Tongue (tissue), 2 donors: ENCODE data around the gene ACYP2. TPM values are rescaled to one million over a fixed set of nuclear protein-coding genes. Genes with fewer than 3 reads are reported as not detected.

Source experiments
- DNase-seq: peaks from one replicate; pipeline ENCODE4 v3.0.0-alpha.2; 2015
- total RNA-seq: library from RNA; depleted of rRNA; stranded (reverse); fragments of >200 nt; gene quantifications from one replicate; pipeline ENCODE4 v1.2.3, GENCODE V29; 2014

ACYP2 gene
- total RNA-seq, 1 donor from 2014 or later, result 39.3 TPM

DNA sequence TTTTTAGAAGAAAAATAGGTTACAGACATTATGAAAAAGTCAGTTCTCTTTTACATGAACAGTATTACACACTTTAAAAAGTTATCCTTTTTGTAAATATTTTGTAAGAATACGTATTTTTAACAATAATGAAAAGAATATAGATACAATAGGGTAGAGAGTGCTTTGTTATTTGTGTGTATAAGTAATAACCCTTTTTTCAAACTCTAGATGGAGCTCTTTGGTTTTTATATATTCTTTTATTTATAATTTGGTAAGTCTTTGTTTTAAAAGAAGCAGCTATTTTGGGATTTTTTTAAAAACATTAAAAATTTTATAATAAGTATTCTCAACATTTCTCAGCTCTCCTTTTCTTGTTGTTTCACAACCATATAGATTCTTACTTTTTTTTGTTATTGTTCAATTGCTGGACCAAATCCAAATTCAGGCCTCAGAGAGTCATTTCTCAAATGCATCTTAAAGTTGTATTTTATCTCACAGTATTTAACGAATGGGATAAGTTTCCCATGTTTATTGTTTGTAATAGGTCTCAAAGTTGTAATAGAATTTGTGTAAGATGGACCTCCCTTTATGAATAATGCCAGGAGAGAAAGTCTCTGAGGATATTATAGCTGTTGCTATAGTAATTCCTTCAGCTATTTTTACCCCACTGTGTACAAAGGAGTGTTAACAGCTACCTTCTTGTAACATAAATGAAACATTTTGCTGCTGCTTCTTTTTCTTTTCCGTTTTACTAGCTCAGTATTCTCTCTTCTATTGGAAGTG lies 46.4 kb downstream of the ACYP2 start:
- DNase-seq, result peak; percentile 32

DNA sequence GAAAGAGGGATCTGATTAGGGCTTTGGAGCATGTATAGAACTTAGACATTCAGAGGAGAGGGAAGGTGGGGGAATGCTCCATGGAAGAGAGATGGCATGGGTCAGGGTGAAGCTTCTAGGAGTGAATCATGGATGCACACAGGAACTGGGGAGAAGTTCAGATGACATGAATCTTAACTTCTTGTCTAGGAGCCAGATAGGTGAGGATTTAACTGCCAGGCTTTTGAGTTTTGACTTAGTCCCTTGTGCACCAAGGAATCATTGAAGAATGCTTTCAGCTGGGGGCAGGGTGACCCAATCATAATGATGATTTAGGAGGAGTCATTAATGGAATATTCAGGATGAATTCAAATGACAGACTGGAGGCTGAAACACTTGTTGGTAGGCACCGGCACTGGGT lies 48.7 kb downstream of the ACYP2 start:
- no peak for DNase-seq

DNA sequence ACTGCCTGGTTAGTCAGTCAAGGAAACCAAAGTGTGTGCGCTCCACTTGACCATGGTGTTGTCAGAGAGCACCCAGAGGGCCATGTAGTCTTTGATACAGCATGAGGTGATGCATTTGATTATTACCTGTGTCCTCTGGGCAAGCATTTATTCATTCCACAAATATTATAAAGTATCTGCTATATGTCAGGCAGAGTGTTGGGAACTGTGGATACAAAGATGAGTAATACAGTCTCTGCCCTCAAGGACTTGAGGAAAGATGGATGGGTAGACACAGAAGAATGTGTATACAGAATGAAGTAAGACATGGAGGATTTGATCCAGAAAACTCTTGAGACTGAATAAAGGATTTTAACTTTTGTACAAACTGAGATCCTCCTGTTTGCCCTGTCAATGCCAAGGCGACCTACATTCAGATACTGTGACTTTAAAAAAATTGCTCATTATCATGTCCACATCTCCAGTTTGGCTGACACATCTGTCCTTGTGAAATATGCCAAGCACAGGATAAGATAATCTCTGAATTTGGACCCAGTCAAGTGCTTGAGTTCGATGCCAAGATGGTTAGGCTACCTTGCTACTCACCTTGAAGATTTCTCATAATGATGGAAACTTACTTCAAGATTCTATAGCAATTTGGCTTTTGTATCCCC lies 50.8 kb downstream of the ACYP2 start:
- no peak for DNase-seq

DNA sequence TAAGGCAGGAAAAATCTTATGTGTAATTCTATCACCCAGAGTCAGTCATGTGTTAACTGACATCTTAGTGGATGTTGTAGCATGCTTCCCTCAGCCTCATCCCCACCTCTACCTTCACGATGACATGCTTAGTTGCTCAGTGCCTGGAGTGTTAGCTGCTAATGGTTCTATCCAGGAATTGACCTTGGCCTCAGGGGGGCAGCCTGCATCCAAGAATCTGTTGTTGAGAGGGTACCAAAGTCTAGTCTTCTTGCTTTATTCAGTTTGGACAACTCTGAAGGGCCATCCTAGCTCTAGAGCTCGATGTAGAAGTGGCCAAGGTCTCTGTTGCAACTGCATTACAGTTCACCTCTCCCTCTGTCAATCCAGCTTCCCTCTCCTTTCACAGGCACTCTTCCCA lies 61.2 kb downstream of the ACYP2 start:
- DNase-seq, result peak; percentile 65

DNA sequence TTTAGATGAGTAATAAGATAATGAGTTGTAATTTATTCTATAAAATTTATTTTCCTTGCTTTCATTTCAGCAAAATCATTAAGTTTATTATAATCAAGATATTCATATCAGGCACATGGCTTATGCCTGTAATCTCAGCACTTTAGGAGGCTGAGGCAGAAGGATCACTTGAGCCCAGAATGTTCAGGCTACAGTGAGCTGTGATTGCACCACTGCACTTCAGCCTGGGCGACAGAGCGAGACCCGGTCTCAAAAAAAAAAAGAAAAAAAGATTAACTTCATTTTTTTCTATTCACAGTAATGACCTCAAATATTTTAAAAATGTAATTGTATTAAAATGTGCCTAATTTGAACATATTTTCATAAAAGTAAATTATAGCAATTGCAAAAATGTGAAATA lies 67.9 kb downstream of the ACYP2 start:
- no peak for DNase-seq

DNA sequence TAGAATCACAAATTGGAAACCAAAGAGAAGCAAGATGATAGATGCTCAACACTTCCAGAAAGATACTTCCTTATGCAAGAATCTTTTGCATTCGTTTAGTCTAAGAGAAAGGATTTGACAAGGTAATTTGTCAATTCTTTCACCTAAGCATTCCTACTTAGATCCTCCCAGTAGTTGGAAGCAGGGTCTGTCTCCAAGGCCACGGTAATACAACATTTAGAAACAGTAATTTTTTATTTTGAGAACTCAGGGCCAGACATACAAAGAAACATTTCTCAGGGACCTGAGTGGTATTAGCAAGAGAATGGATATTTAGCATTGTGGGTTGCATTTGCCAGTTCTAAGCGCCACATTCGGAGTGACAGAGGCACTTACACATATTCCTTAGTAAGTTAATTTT lies 68.6 kb downstream of the ACYP2 start:
- no peak for DNase-seq

DNA sequence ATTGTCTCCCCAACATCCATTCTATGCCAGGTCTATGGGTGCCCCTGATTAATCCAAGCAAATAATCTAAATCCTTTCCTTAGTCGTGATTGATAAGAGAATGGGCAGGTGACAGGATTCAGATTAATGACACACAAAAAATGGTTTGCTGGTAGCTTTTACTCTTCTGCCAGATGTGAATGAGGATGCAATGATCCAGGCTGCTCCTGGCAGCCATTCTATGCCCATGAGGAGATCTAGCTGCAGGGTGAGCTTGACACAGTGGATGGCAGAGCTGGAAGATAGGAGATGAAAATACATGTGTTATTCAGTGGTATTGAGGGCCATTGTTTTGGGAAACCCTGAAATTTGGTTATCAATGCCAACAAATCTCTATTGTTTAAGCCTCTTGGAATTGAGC lies 69.7 kb downstream of the ACYP2 start:
- no peak for DNase-seq

DNA sequence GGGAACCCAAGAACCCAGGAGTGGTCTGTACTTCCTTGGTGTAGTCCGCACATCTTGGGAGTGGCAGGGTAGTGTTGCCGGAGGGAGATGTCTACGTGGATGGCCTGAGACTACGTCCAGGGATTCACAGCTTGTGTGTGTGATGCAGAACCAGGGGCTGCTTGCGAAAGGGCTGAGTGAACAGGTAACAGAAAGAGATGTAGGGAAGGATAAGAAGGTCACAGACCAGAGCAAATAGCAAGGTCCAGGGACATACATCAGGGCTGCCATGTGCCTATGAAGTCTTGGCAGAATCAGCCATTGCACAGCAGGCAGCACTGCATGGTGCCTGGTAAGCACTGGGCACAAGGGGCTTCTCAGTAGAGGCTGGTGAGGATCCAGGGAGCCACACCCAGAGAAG lies 71.9 kb downstream of the ACYP2 start:
- DNase-seq, result no peak

DNA sequence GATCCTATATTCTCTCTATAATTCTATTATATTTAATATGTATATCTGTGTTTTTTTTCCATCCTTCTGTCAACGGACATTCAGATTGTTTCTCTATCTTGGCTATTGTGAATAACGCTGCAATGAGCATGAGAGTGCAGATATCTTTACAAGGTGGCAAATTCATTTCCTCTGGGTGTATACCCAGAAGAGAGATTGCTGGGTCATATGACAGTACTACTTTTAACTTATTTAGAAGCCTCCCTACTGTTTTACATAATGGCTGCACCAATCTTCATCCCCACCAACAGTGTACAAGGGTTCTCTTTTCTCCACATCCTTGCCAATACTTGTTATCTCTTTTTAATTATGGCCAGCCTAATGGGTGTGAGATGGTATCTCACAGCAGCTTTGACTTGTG lies 74.1 kb downstream of the ACYP2 start:
- no peak for DNase-seq

DNA sequence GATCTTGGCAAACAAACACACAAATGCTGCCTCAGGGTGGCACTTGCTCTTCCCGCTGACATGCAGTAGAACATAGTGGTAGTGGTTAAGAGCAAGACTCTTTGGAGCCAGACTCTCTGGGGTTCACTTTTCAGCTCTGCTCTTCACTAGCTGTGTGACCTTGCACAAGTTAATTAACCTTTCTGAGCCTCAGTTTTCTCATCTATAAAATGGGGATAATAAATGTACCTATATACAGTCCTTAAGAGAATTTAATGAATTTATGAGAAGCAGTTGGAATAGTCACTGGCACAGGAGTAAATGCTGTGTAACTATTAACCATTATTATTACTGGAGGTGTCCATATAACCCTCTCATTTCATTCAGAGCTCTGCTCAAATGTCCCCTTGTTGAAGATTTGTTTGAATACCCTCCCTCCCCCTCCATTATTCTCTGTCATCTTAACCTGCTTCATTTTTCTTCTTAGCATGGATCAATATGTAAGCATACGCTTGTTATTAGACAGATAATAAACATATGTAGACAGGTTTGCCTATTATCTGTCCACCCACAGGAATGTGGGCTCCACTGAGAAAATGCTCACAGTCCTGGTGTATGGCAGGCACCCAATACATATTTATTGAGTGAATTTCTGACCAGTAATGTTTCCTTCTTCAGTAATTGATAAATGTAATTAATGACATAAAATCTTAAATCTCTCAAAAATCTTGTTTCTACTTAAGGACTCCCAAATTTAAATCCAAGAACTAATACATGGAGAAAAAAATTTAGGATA lies 76.1 kb downstream of the ACYP2 start:
- DNase-seq, result no peak

DNA sequence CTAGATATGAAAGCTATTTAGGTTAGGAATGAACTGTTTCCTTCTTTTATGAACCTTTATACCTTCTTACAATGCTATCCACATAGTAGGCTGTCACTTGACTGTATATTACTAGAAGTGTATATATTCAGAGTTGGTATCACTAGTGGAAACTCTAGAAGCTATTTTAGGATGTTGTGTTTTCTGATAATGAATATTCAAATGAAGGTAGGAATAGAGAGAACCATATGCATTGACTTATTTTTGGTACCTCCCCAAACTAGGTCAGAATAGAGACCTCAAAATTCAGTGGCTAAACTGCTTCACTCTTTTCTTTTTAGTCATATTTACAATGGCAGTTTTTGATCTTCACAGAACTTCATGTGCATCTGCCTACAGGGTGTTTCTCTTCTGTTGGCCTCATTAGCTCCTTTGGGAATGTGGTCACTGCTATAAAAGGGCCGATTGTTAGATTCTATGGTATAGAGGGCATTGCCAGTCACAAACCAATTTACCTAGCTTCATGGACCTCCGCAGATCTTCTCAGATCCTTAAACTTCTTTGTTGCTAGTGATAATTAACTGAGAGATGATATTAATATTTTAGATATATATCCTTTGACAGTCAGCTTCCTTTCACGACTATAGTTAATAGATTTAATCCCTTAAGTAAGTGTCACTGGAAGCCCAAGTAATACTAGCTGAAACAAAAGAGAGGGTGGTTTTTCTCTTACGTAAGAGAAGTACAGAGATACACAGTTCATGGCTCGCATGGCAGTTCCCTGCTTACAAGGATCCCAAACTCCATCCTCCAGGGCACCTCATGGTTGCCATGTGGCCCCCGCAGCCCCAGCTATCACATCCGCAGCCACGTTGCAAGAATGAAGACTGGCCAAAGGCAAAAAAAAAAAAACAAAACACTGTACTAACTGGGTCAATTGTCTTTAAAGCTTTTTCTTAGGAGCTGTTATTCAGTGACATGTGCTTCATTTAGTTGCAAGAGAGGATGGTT lies 79.6 kb downstream of the ACYP2 start:
- DNase-seq, result no peak

DNA sequence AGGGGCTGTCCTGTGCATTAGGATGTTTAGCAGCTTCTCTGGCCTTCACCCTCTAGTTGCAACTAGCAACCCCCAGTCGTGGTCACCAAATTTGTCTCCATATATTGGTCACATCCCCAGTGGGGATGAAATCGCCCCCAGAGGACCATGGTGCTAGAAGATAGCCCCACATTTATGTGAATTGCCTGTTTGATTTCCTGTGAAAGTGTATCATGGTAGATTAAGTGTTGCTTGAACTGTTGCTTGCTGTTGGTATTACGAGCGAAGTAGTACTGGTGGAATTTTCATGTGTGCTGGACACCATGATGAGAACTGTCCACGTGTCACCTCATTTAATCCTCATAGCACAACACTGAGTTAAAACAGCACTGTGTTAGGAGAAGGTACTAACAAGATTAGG lies 81.2 kb downstream of the ACYP2 start:
- DNase-seq, result no peak

DNA sequence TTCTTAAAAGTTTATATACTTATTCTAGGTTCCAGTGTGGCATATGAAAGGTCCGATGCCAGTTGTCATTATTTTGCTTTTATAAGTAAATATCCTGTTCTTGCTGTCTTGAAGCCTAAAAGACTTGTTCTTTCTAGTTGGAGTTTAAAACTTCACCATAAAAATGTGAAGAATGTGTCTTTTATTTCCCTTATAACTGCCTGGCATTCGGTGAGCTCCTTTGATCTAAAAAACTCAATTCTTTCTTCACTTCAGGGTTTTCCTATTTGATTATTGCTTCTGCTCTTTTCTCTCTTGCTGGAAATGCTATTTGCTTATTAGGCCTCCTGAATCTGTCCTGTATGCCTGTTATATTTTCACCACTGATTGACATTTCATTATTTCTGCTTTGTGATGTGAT lies 89.1 kb downstream of the ACYP2 start:
- no peak for DNase-seq

DNA sequence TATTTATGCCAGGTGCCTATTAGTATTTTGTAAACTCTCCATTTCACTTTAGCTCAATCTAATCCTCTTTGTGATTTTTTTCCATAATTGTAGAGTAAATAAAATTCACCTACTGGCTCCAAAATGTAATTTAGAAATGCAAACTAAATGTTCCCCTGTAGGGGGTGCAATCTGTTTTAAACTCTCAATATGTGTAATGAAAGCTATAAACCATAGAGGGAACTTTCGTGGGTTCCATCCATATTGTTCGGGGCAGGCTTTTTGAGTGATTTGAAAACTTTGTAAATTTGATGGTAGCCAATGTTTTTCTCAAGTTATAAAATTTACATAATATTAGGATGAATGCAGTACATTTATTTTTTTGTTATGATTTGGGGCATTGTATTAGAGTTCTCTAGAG lies 91.2 kb downstream of the ACYP2 start:
- peak; percentile 38 for DNase-seq

DNA sequence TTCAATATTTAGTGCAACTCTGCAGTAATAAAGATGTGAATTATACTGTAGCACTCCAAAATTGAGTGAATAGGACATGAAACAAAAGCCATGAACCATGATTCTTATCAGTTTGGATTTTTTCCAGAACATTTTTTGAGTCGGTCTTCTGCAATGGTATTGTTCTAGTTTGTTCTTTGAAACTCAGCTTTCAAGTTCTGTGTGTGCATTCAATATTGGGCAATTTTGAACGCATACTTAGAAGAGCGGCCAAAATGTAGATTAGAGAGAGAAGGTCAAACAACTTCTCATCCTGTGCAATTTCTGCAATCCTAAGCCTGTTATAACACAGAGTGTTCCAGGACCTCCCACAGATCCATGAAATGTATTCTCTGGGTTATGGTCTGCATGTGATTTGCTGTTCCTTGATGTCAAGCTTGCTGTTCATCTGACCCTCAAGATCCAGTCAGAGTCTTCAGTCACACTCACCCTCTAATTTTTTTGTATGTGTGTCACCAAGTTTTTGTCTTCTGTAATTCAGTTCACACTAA lies 92.3 kb downstream of the ACYP2 start:
- DNase-seq, result peak; percentile 29

DNA sequence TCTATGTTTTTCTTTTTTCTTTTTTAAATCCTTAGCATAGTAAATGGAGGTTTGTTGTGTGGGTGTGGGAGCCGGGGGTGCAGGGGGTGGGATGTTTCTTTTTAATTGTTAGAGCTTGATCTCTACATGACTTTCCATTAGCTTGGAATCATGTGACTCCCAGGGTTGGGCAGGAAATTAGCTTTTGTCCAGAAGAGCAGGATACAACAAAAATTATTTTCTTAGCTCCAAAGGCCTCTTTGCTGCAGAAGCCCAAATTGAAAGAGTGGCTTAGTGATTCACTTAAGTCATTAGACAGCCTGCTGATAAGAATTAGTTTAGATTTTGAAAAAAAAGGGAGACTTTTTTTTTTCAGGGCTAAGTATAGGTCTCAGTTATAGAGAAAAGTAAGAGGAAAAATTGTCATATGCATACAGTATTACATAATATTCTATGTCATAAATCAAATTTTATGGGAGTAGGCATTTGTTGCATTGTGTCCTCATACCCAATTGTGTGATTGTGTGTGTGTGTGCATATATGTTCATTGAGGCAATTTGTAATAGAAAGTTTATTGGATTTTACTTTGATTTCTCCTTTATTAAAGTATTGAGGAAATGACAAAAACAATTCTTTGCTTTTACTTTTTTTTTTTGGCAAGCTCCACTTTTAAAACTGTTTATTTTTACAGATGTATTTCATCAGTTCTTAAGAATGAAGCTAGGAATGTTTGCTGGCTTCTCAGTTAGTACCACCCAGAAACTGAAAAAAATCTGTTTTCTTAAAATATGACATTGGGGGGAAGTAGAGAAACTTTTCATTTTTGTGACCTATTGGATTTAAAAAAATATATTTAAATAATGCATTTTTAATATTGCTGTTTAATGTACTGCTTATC lies 93.2 kb downstream of the ACYP2 start:
- peak; percentile 12 for DNase-seq

DNA sequence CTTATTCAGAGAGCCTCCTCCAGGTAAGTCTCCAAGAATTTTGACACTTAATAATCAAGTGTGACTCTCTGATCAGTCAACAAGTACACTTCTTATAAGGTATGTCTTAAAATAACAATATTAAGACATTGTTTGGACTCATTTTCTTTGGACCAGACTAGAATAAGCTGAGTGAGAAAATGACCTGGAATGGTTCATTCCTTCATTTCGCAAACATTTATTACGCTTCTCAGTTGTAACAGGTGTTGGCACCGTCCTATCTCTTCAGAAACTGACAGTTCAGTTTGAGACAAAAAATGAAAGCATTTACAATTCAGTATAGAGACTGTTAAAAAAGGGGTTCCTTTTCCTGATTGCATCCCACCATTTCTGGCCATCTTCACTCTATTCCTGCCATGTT lies 94.0 kb downstream of the ACYP2 start:
- DNase-seq, result no peak

DNA sequence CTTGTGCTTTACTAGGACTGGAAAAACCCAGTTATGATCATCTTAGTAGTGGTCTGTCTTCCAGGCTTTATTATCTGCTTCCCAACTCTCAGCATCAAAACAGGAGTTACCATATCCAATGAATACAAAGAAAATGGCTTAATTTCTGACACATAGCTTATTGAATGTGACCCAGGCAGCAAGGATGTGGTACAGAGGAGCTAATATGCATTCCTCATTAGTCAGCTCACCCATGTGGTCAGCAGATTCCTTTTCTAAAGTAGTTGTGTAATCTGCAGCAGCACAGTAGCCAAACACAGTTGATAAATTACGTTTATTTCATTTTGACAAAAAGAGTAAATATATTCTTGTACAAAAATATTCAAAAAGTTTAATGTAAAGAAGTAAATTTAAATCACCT lies 97.0 kb downstream of the ACYP2 start:
- DNase-seq, result no peak

DNA sequence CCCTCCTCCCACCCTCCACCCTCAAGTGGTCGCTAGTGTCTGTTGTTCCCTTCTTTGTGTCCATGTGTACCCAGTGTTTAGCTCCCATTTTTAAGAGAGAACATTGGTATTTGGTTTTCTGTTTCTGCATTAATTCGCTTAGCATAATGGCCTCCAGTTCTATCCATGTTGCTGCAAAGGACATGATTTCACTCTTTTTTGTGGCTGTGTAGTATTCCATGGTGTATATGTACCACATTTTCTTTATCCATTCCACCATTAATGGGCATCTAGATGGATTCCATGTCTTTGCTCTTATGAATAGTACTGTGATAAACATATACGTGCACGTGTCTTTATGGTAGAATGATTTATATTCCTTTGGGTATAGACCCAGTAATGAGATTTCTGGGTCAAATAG lies 97.7 kb downstream of the ACYP2 start:
- no peak for DNase-seq

DNA sequence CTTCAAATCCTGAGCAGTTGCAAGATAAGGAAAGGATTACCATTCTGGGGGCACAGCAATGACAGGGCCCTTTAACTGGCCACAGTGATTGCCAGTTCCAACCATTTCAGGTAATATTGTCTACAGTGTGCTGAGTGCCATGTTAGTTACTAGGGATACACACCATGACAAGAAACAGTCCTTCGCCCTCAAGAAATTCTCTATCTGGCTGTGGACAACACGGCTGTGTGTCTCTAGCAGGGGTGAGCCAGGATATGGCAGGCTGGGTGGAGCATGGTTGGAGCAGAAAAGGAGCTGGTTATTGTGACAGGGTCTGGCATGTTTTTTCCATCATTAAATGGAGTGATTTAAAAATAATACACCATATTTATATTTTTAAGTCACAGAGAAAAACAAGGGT lies 109.6 kb downstream of the ACYP2 start:
- DNase-seq, result no peak

DNA sequence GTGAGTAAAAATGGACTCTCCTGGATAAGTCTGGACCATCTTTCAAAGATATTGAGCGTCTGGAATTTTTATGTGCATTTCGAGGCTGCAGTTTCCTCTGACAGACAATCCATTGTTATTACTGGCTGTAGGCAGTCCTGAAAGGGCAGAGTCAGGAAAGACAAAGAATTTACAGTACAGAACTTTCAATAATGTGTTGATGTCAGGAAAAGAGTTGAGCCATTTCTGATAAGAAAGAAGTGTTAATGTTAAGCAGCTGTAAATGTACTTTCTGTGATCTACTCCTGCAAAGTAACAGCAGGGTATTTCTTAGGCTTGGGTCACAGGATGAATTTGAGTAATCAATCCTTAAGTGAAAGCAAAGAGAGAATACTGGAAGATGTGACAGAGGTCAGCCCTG lies 110.8 kb downstream of the ACYP2 start:
- no peak for DNase-seq
